Measurements from ENCODE around the gene ELMO3.

- TF ChIP-seq CTCF (IDR thresholded peaks at IDR 0.05; ENCODE audit: extremely low read depth in 1 of 2, insufficient read depth in 1 of 2, low read depth in 1 of 2, low read length in 2 of 2): no peak
- no peak for TF ChIP-seq POLR2A (IDR thresholded peaks at IDR 0.05; ENCODE audit: low read depth, low read length)
- no peak for TF ChIP-seq POLR2AphosphoS5 (IDR thresholded peaks at IDR 0.05; ENCODE audit: insufficient read depth, low read depth, low read length)
Observed at GRCh38 chr16:67238278-67238575, 39.3 kb downstream of the ELMO3 start.

Measured in endothelial cell of umbilical vein (primary cell).